Measurements from ENCODE around the gene CXCL5.

DNA sequence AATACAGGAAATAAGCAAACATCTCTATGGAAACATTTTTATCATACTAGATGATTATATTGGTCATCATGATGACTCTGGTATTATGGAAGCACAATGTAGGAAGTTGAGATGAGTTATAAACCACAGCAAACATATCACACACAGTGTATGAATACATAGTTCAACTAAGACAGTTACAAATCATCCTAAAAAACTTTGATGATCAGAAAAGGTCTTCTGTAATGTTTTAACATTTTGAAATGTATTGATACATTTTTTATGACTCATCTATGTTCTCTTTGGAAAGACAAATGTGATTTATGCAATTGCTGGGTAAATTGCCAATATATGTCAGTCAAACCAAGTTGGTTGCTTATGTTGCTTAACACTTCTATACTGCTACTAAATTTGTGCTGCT is 35.3 kb upstream of the CXCL5 start:
- TF ChIP-seq CTCF (IDR thresholded peaks at IDR 0.05): no peak
- no peak for TF ChIP-seq POLR2A (IDR thresholded peaks at IDR 0.05)
- no peak for TF ChIP-seq POLR2AphosphoS5 (IDR thresholded peaks at IDR 0.05)
- no peak for TF ChIP-seq EP300 (IDR thresholded peaks at IDR 0.05; ENCODE audit: low read depth)
